IMR-90 (cell line): Measurements from ENCODE around the gene CCR6. TPM values are rescaled to one million over a fixed set of nuclear protein-coding genes. Genes with fewer than 3 reads are reported as not detected.

ENCODE experiments used
- ATAC-seq: fragments of 200-7000 bp; cut with Tn5 transposase; 2 replicates; pipeline ENCODE4 v1.9.1; 2020; ENCODE audit warnings: low read depth, mild to moderate bottlenecking, moderate library complexity
- BruUV-seq: library from RNA; stranded (reverse); fragments of 400-500 nt; replicated peaks from 2 replicates; lab custom pipeline; 2021; lab: Mats Ljungman, UMichigan
- CTCF ChIA-PET: fragments of 300-600 bp; formaldehyde crosslinking; extraction: SDS; loops from one replicate; lab custom pipeline; 2021; ENCODE audit warnings: antibody characterized with exemption; lab: Yijun Ruan, JAX
- POLR2A ChIA-PET: fragments of 300-600 bp; sonication (Branson Sonifier 250); formaldehyde crosslinking; loops from one replicate; lab custom pipeline; 2022; ENCODE audit warnings: antibody characterized with exemption; ENCODE audit not compliant: unreplicated experiment; lab: Charles Lee
- DNase-seq: peaks from one replicate; pipeline ENCODE4 v3.0.0; 2013
- H2AFZ ChIP-seq: replicated peaks from 2 replicates; pipeline ENCODE3; 2013; ENCODE audit warnings: low read length, mild to moderate bottlenecking; ENCODE audit not compliant: poor library complexity
- H2AK5ac ChIP-seq: 2 replicates; pipeline ENCODE4 v1.6.1; 2013; ENCODE audit warnings: low read depth, low read length, inconsistent platforms
- H2AK9ac ChIP-seq: replicated peaks from 2 replicates; pipeline ENCODE3; 2013; ENCODE audit warnings: mild to moderate bottlenecking, low read depth, low read length, moderate library complexity; ENCODE audit not compliant: poor library complexity
- H2BK120ac ChIP-seq: 2 replicates; pipeline ENCODE4 v1.6.1; 2013; ENCODE audit warnings: low read depth, low read length, inconsistent platforms
- H2BK15ac ChIP-seq: 3 replicates; pipeline ENCODE4 v1.6.1; 2013; ENCODE audit warnings: low read depth, low read length, inconsistent platforms
- H2BK20ac ChIP-seq: 2 replicates; pipeline ENCODE4 v1.6.1; 2013; ENCODE audit warnings: low read depth, mild to moderate bottlenecking, inconsistent platforms, low read length, moderate library complexity
- H2BK5ac ChIP-seq: 2 replicates; pipeline ENCODE4 v1.6.1; 2013; ENCODE audit warnings: mild to moderate bottlenecking, low read depth, low read length, inconsistent platforms; ENCODE audit not compliant: poor library complexity, severe bottlenecking
- H3K14ac ChIP-seq: replicated peaks from 2 replicates; pipeline ENCODE4 v1.6.1; 2013; ENCODE audit warnings: low read depth, low read length, inconsistent platforms
- H3K18ac ChIP-seq: 2 replicates; pipeline ENCODE4 v1.6.1; 2013; ENCODE audit warnings: low read depth, low read length, control low read depth
- H3K23ac ChIP-seq: 2 replicates; pipeline ENCODE4 v1.6.1; 2013; ENCODE audit warnings: low read depth, low read length, inconsistent platforms
- H3K27ac ChIP-seq: 2 replicates; pipeline ENCODE4 v1.5.1; 2013; ENCODE audit warnings: mild to moderate bottlenecking, control low read depth, low read length; ENCODE audit not compliant: insufficient read depth
- H3K27me3 ChIP-seq: 2 replicates; pipeline ENCODE4 v1.6.1; 2013; ENCODE audit warnings: low read length; ENCODE audit not compliant: control insufficient read depth, insufficient read depth
- H3K36me3 ChIP-seq: 2 replicates; pipeline ENCODE4 v1.6.1; 2013; ENCODE audit warnings: low read length, mixed read lengths; ENCODE audit not compliant: control insufficient read depth, insufficient read depth
- H3K4ac ChIP-seq: 2 replicates; pipeline ENCODE4 v1.6.1; 2013; ENCODE audit warnings: low read depth, low read length, inconsistent platforms
- H3K4me1 ChIP-seq: 2 replicates; pipeline ENCODE4 v1.6.1; 2013; ENCODE audit warnings: low read length, mixed read lengths; ENCODE audit not compliant: control insufficient read depth, insufficient read depth
- H3K4me2 ChIP-seq: 2 replicates; pipeline ENCODE4 v1.6.1; 2013; ENCODE audit warnings: low read depth, mild to moderate bottlenecking, control low read depth, low read length, moderate library complexity
- H3K4me3 ChIP-seq: 2 replicates; pipeline ENCODE4 v1.5.1; 2013; ENCODE audit warnings: low read depth, mild to moderate bottlenecking, control low read depth, low read length, moderate library complexity; ENCODE audit not compliant: insufficient read depth
- H3K56ac ChIP-seq: 2 replicates; pipeline ENCODE4 v1.6.1; 2013; ENCODE audit warnings: low read length, inconsistent platforms; ENCODE audit not compliant: insufficient read depth; ENCODE audit errors: extremely low read depth
- H3K79me1 ChIP-seq, 2 experiments: 2 replicates each; pipeline ENCODE4 v1.6.1; 2013; ENCODE audit warnings: low read length in 2 of 2, inconsistent platforms in 1 of 2, low read depth in 1 of 2
- H3K9ac ChIP-seq: 2 replicates; pipeline ENCODE4 v1.6.1; 2013; ENCODE audit warnings: low read depth, low read length, control low read depth
- H3K9me1 ChIP-seq: 2 replicates; pipeline ENCODE4 v1.6.1; 2013; ENCODE audit warnings: low read length, inconsistent platforms; ENCODE audit not compliant: insufficient read depth
- H3K9me3 ChIP-seq: 2 replicates; pipeline ENCODE4 v1.6.1; 2013; ENCODE audit warnings: low read length; ENCODE audit not compliant: control insufficient read depth, insufficient read depth
- H4K20me1 ChIP-seq: 2 replicates; pipeline ENCODE4 v1.6.1; 2013; ENCODE audit warnings: low read length, inconsistent platforms; ENCODE audit not compliant: insufficient read depth
- H4K5ac ChIP-seq: 2 replicates; pipeline ENCODE4 v1.6.1; 2013; ENCODE audit warnings: mild to moderate bottlenecking, low read depth, low read length, control low read depth
- H4K8ac ChIP-seq, 2 experiments: 2 replicates each; pipeline ENCODE4 v1.6.1; 2013; ENCODE audit warnings: low read depth in 2 of 2, low read length in 2 of 2, control low read depth in 1 of 2, inconsistent platforms in 1 of 2
- H4K91ac ChIP-seq: 2 replicates; pipeline ENCODE4 v1.6.1; 2013; ENCODE audit warnings: low read depth, low read length, inconsistent platforms; ENCODE audit not compliant: insufficient read depth
- BHLHE40 ChIP-seq: fragments of 150-350 bp; IDR thresholded peaks from 2 replicates; pipeline ENCODE4 v1.6.1; 2016; ENCODE audit warnings: mild to moderate bottlenecking, low read depth, low read length
- CHD1 ChIP-seq: IDR thresholded peaks from 2 replicates; pipeline ENCODE4 v1.6.1; 2012; ENCODE audit warnings: low read depth, low read length, improper control_type of control experiment
- MAFK ChIP-seq: IDR thresholded peaks from 2 replicates; pipeline ENCODE4 v1.6.1; 2012; ENCODE audit warnings: low read depth, low read length, improper control_type of control experiment
- POLR2A ChIP-seq: IDR thresholded peaks from 2 replicates; pipeline ENCODE4 v1.6.1; 2012; ENCODE audit warnings: mild to moderate bottlenecking, low read depth, low read length
- RAD21 ChIP-seq: IDR thresholded peaks from 2 replicates; pipeline ENCODE4 v1.6.1; 2012; ENCODE audit warnings: low read length, improper control_type of control experiment
- RFX5 ChIP-seq: IDR thresholded peaks from 2 replicates; pipeline ENCODE4 v1.8.0; 2012; ENCODE audit warnings: low read depth, mild to moderate bottlenecking, low read length, moderate library complexity
- WGBS, 2 experiments: methylation state at CpG; one replicate each; pipeline versions ENCODE4 v1.1.5 to v1.1.7; 2013; ENCODE audit warnings: missing lambda C conversion rate in 2 of 2; ENCODE audit not compliant: insufficient read length in 1 of 2; ENCODE audit errors: extremely low coverage in 2 of 2; 5-methylcytosine and 5-hydroxymethylcytosine counted together
- dilution Hi-C: fragments of 300-500 bp; cut with HindIII; formaldehyde crosslinking; loops from one replicate; pipeline ENCODE4 v1.14.3; 2018; ENCODE audit warnings: low sequenced_read_pairs; ENCODE audit not compliant: unreplicated experiment
- in situ Hi-C: fragments of 300-500 bp; cut with MboI; formaldehyde crosslinking; loops from 3 replicates; pipeline ENCODE4 v1.14.3; 2019; ENCODE audit warnings: low sequenced_read_pairs, inconsistent platforms, mixed read lengths
- intact Hi-C: fragments of 100-400 bp; cut with micrococcal nuclease; formaldehyde crosslinking; loops from 2 replicates; pipeline ENCODE4 v1.10.0; 2022
- polyA plus RNA-seq, 3 experiments: library from polyadenylated mRNA; depleted of rRNA; stranded (reverse); fragments of >200 nt; gene quantifications; 2 replicates each; pipeline ENCODE4 v1.2.3, GENCODE V29; 2012; ENCODE audit warnings: low replicate concordance in 1 of 3
- total RNA-seq: library from RNA; depleted of rRNA; stranded (reverse); fragments of >200 nt; gene quantifications from 2 replicates; pipeline ENCODE4 v1.2.3, GENCODE V29; 2012
- TF ChIP-seq, protein P1 (sequence below): conservative IDR thresholded peaks from 2 replicates; pipeline ENCODE4 v1.5.1; 2012; ENCODE audit warnings: mild to moderate bottlenecking, low read depth, low read length, improper control_type of control experiment
- TF ChIP-seq, protein P2 (sequence below): fragments of 150-350 bp; IDR thresholded peaks from 2 replicates; pipeline ENCODE4 v1.6.1; 2016; ENCODE audit warnings: low read depth, mild to moderate bottlenecking, low read length, moderate library complexity, borderline replicate concordance
- TF ChIP-seq, protein P3 (sequence below): fragments of 150-350 bp; IDR thresholded peaks from 2 replicates; pipeline ENCODE4 v1.6.1; 2017; ENCODE audit warnings: mild to moderate bottlenecking, antibody characterized with exemption, low read length, low read depth

The CCR6 gene
- total and polyA plus RNA-seq, 2 of the 4 experiments (the other 2 are of a cell fraction): not detected

DNA sequence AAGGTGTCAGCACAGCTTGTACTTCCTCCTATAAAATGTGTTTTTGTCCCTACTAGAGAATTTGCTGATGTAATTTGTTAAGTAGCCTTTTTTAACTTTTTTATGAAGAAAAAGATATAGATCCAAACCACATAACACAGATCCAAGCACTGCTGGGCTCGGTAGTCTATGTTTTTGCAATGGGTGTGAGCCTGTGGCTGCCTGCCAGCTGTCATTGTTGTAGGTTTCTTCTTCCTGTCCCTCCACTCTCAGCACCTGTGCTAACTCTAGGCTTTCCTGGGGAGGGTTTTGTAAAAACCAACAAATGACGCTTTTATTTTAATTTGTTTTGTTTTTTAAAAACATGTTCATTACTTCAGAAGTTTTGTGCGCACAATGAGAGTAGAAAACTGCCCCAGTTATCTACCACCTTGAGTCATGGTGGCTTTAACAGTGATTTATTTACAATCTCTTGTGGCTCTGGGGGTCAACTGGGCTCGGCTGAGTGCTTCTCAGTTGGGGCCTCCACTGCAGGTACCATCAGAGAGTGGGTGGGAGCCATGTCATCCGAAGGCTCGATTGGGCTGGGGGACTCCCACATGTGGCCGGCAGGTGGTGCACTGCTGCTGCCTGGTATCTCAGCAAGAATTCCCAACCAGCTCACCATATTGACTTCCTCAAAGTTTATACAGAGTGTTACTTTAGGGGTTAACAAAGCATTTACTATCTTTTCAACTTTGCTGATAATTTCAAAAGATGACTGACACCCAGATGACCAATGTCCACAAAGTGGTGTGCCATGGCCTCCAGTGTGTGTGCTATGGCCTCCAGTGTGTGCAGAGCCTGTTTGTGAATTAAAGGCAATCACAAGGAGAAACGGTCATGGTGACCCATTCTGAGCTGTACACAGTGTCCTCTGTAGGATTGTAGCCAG, 3.0 kb upstream of the CCR6 start:
- no peak overlapping the region for H2AK9ac ChIP-seq
- H3K9ac ChIP-seq: no peak overlapping the region
- H3K9me3 ChIP-seq: peaks cover 28% of the 10 kb centered on the region
- TF ChIP-seq CHD1 (no peak), MAFK (no peak), RAD21 (no peak), BHLHE40 (no peak), RFX5 (no peak), POLR2A (no peak)
- TF ChIP-seq, protein P1, sequence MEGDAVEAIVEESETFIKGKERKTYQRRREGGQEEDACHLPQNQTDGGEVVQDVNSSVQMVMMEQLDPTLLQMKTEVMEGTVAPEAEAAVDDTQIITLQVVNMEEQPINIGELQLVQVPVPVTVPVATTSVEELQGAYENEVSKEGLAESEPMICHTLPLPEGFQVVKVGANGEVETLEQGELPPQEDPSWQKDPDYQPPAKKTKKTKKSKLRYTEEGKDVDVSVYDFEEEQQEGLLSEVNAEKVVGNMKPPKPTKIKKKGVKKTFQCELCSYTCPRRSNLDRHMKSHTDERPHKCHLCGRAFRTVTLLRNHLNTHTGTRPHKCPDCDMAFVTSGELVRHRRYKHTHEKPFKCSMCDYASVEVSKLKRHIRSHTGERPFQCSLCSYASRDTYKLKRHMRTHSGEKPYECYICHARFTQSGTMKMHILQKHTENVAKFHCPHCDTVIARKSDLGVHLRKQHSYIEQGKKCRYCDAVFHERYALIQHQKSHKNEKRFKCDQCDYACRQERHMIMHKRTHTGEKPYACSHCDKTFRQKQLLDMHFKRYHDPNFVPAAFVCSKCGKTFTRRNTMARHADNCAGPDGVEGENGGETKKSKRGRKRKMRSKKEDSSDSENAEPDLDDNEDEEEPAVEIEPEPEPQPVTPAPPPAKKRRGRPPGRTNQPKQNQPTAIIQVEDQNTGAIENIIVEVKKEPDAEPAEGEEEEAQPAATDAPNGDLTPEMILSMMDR: no peak
- TF ChIP-seq, protein P2, sequence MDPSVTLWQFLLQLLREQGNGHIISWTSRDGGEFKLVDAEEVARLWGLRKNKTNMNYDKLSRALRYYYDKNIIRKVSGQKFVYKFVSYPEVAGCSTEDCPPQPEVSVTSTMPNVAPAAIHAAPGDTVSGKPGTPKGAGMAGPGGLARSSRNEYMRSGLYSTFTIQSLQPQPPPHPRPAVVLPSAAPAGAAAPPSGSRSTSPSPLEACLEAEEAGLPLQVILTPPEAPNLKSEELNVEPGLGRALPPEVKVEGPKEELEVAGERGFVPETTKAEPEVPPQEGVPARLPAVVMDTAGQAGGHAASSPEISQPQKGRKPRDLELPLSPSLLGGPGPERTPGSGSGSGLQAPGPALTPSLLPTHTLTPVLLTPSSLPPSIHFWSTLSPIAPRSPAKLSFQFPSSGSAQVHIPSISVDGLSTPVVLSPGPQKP: no peak
- TF ChIP-seq, protein P3, sequence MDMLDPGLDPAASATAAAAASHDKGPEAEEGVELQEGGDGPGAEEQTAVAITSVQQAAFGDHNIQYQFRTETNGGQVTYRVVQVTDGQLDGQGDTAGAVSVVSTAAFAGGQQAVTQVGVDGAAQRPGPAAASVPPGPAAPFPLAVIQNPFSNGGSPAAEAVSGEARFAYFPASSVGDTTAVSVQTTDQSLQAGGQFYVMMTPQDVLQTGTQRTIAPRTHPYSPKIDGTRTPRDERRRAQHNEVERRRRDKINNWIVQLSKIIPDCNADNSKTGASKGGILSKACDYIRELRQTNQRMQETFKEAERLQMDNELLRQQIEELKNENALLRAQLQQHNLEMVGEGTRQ: no peak
- H3K56ac ChIP-seq: no peak overlapping the region
- H4K20me1 ChIP-seq: no peaks in the 10 kb centered on the region
- H2BK5ac ChIP-seq: no peak overlapping the region
- no peak overlapping the region for H3K4me2 ChIP-seq
- H3K36me3 ChIP-seq: no peaks in the 10 kb centered on the region
- no peaks in the 10 kb centered on the region for H3K27me3 ChIP-seq
- no peaks in the 10 kb centered on the region for H3K9me1 ChIP-seq
- no peak overlapping the region for H4K8ac ChIP-seq
- no peaks in the 10 kb centered on the region for H3K4me1 ChIP-seq
- no peak overlapping the region for H4K91ac ChIP-seq
- WGBS, 2 experiments: no CpG with 5 or more reads among the region's 8 CpGs
- BruUV-seq: no TSS peak
- no peak overlapping the region for H4K5ac ChIP-seq
- intact Hi-C loops: no loop called here
- H2BK15ac ChIP-seq: no peak overlapping the region
- H3K79me1 ChIP-seq: no peaks in the 10 kb centered on the region
- ChIA-PET CTCF (no interaction called here), POLR2A (no interaction called here)
- no peak overlapping the region for H3K4ac ChIP-seq
- in situ Hi-C loops: no loop called here
- no peak overlapping the region for H2AK5ac ChIP-seq
- no peak for DNase-seq
- ATAC-seq: no peak
- no peak overlapping the region for H2BK120ac ChIP-seq
- H2AFZ ChIP-seq: no peak overlapping the region
- H3K4me3 ChIP-seq: no peak overlapping the region
- no peak overlapping the region for H2BK20ac ChIP-seq
- H3K18ac ChIP-seq: no peak overlapping the region
- no peak overlapping the region for H3K14ac ChIP-seq
- H3K27ac ChIP-seq: no peak overlapping the region
- H3K23ac ChIP-seq: no peak overlapping the region
- dilution Hi-C loops: no loop called here
